ENCODE results near the gene GNA14.
"Not testable (repeated sequence)": the region's sequence is repeated elsewhere in the genome, so short reads cannot be mapped to it uniquely, and the experiment has no call there.

GNA14 gene

DNA sequence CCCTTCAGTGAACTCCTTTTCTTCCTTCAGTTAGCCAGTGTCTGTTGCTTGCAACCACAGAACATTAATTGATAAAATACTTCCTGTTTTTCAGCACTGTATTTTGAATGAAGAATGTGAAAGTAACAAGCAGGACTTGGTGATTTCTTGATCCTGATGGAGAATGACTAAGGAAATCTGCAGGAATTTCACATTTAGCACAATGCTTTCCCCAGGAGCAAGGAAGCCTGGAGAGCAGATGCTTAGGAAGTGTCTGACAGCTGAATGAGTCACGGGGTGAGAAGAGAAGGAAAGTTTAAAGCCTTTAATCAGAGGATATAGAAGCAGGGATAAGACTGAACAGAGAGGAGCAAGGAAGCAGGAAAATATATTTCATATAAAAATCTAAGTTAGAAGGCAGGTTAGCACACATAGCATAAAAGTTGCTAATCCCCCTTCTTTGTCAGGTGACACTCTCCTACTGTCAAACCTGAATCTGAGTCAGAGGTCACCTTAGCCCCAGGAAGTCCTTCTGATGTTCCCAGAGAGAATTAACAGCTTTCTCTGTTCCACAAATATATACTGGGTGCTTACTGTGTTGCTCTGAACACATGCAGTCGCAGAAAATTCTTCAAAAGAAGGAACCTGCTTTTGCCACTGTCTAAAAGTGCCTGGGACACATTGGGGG, 59.7 kb downstream of the GNA14 start:
- DNase-seq (ENCODE audit: low read depth), result peak; percentile 94

DNA sequence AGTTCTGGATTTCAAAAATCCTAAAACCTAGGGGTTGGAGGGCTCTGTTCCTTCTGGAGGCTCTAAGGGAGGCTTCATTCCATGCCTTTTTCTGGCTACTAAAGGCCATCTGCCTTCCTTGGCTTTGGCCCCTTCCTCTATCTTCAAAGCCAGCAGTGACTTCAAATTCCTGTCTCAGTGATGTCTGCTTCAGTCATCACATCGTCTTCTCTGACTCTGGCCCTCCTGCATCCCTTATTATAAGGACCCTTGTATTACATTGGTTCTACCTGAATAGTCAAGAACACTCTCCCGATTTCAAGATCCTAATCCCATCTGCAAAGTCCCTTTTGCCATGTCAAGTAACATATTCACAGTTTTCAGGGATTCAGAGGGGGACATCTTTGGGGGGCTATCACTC, 60.3 kb downstream of the GNA14 start:
- DNase-seq (ENCODE audit: low read depth), result no peak

DNA sequence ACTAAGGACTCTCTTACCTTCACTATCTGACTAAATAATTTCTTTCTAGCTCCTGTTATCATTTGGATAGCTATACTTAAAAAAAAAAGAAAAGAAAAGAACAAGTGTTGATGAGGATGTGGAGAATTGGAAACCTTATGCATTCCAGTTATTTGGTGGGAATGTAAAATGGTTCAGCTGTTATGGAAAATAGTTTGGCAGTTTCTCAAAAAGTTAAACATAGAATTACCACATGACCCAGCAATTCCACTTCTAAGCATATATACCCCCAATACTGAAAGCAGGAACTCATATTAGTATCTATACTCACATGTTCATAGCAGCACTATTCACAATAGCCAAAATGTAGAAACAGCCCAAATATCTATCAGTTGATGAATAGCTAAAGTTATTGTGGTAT, 61.1 kb downstream of the GNA14 start:
- DNase-seq (ENCODE audit: low read depth), result no peak

DNA sequence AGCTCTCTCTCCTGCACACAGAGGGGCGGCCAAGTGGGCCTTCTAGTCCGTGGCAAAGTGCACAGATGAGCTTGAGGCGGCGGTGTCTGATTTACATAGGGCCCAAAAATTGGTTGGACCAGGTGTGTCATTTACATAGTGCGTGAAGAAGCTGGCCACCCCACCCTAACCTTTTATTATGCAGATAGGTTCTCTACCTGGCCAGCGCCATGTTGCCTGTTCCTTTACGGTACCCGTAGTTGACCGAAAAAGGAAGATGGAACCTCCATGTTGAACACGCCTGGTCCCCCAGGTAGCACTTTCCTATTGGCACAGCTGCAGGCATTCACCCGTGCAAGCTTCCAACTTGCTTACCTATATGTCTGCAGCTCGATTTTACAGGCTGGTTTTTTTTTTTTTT, 61.5 kb downstream of the GNA14 start:
- no peak for DNase-seq (ENCODE audit: low read depth)

DNA sequence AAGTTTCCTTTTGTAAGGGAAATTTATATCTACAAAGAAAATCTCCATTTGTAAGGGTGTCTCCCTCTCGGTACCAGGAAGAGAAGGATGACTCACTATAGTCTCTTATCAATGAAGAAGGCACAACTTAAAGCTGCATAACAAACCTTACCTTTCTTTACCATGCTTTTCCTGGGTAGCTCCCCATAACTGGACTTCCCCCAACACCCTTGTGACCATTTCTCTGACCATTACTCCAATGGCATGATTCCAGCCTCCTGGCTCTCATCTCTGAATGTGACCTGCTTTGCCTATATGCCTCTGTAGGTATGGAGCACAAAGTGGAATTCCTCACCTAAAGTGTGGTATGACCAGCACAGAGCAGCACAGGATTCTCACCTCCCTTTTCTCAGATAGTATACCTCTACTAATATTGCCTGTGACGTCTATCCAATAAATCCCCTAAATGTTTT, 62.8 kb downstream of the GNA14 start:
- peak; percentile 25 for DNase-seq (ENCODE audit: low read depth)

DNA sequence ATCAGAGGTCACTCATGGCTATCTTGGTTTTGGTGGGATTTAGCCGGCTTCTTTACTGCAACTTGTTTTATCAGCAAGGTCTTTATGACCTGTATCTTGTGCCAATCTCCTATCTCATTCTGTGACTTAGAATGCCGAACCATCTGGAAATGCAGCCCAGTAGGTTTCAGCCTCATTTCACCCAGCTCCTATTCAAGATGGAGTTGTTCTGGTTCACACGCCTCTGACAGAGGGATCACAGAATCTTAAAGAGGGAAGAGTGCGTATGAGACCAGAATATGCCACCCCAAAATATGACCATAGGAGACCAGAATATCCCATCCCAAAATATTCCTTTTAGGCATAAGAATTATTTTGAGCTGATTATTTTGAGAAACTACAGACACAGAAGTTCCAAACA, 63.2 kb downstream of the GNA14 start:
- DNase-seq (ENCODE audit: low read depth), result not testable (repeated sequence)

DNA sequence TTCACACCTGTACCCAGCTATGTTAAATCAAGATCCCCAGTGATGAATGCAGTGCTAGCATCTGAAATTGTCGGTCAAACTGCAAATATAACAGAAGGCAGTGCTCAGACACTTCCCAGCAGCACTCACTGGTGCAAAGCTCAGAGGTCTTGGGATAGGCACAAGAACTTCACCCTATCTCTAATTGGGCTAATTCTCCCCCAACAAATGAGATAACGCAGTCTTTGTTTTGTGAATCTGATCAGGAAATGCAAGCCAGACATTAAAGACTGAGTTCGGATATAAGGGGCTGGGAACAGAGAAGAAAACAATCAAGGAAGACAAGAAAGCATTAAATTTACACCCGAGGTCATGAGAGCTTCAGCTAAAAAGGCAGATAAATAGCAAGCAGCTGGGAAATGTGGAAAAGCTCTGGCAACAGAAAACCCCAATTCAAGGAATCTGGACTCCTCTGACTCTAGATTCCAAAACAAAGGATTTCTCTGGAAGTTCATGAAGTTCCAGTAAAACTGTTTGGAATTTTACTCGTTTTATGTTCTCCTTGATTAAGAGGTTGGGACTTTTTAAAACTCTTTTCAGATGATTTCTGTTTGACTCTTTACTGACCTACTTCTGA, 65.1 kb downstream of the GNA14 start:
- DNase-seq (ENCODE audit: low read depth), result no peak

DNA sequence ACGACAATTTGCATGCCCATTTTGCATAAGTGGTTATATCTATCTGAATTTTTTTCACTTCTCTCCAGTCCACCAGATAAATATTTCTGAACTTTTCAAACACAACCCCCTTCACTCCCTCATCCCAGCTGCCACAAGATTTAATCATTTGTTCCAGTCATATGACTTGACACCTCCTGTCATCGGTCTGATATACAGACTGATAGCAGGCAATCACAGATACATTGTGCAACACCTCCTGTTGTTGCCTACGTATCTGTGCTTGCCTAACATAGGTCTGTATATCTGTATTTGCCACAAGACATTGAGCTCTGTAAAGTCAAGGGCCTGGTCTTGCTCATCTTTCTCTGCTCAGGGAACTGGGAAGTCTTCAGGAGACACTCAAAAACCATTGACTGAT, 65.6 kb downstream of the GNA14 start:
- DNase-seq (ENCODE audit: low read depth), result no peak

DNA sequence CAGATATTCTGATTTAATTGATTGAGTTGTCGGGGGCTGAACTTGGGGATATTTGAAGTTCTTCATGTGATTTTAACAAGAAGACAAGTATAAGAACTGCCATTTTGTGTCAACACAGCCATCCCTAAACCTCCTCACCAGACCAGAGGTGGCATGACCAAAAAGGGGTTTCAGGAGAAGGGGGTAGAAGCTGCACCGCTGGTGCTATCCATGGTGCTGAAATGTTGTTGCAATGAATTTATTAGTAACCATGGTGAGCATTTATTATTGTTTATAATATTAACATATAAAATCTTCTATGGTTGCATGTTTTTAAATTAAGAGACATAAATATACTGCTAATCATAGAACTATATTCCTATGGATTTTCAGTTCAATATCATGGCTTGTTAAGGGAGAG, 72.3 kb downstream of the GNA14 start:
- peak; percentile 48 for DNase-seq (ENCODE audit: low read depth)

DNA sequence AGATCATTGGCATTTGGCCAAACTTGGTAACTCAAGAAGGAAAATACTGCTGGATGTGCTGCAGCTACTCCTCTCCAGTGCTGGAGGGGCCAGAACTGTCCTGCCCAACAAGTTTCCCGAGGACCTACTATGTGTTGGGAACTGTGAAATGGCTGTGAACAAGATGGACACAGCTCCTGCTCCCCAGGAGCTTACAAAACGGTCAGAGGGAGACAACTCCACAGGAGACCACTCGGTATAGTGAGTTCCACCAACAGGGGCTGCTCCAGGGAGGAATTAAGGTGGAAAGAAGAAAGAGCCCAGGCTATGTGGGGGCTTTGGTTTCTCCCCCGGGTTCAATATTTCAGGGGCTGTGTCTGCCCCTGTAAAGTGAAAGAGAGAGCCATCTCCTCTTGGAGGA, 78.8 kb downstream of the GNA14 start:
- DNase-seq (ENCODE audit: low read depth), result no peak

DNA sequence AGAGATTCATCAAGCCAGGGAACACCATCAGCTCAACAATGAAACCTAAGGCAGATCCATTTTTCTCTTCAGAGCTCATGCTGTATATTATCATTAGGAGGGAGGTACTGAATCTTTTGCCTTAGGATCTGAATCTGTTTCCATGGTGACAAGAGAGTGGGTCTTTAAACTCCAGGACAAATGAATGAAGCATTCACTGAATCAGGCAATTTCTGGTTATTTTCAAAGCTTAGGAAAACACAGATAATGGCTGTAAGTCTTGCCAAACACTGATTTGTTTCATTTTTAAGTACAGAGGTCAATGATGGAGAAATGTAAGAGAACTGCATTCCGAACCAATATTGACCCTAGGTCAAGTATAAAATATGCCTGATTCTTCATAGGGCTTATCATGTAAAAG, 84.9 kb downstream of the GNA14 start:
- DNase-seq (ENCODE audit: low read depth), result no peak

DNA sequence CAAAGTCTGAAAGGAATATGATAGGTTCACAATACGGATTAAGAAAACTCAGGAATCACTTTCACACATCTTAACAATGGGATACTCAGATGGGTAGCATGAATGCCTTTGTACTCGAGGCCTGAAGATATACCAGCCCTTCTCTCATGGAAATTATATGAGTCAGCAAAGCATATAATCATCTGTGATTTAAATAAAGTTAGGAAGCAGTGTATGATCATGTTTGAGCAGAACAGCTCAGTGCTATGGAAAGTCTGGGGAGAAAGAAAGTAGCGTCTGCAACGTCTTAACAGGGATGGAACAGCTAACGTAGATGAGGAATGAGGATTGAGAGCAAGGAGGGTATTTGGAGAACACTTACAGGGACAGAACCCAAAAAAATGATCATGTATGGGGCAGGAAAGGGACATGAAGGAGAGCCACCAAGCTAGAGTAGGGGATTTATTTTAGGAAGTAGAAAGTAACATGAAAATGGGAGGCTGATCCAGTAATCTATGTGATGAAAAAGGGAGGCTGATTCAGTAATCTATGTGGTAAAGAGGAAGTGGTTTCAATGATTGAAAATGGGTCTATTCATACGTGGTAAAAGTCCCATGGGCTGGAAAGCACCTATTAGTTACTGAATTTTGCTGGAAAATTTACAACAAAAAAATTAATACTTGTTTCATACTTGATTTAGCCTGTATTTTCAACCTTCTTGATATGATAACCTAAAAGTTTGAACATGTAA, 85.9 kb downstream of the GNA14 start:
- DNase-seq (ENCODE audit: low read depth), result no peak

DNA sequence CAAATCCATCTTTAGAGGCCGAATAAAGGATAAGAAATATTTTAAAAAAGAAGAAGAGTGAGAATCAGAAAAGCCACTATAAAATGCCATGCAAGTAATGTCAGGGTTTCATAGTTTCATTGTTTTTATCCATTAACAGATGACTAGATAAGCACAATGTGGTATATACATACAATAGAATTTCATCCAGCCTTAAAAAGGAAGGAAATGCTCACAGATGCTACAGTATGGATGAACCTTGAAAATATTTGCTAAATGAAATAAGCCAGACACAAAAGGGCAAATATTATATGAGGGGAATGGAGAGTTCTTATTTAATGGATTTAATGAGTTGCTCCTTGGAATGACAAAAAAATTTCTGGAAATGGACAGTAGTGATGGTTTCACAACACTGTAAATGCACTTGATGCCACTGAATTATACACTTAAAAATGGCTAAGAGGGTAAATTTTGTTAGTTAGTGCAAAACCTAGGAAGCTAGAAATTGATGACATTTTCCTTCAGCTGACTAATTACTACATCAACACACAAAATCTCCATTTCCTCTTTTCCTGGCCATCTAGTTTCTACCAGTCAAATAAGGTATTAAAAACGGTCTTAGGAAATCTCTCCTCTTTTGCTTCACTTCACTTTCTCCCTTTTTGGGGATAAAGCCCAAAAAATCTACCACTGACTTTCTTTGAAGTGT, 86.6 kb downstream of the GNA14 start:
- no peak for DNase-seq (ENCODE audit: low read depth)

DNA sequence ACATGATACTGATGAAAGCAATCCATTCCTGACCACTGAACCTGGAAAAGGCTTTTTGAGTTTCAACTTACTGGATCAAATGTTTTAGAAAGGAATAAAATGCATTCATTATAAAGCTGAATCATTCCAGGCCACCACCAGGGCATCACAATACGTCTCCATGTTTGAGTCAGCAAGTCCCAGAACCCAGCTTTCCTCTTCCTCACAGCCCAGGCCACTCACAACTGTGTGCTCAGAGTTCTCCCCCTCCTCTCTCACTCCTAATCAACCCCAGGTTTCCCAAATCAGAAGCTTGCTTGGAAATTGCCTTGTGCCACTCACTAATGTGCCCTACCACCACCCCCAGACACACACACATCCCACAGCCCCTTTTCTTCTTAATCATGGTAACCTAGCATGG, 91.7 kb downstream of the GNA14 start:
- peak; percentile 11 for DNase-seq (ENCODE audit: low read depth)

DNA sequence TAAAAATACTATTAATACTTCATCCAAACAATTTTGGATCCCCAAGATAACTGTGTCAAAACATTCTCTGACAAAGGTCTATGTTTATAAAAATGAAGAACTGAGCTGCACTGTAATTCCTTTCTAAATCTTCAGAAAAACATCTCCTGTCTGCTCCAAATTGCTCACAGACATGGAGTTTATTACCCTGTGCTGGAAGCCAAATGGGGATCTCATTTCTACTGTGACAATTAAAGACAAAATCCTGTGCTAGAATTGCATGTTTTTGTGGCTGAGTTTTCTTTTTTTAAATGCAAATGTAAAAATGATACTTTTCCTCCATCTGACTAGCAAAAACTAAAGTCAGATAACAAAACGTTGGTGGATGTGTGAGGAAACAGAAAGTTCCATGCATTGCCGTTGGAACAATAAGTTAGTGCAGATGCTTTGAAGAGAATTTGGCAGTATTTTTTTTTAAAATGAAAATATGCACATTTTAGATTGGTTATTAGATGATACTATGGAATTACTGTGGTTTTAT, 93.5 kb downstream of the GNA14 start:
- no peak for DNase-seq (ENCODE audit: low read depth)

DNA sequence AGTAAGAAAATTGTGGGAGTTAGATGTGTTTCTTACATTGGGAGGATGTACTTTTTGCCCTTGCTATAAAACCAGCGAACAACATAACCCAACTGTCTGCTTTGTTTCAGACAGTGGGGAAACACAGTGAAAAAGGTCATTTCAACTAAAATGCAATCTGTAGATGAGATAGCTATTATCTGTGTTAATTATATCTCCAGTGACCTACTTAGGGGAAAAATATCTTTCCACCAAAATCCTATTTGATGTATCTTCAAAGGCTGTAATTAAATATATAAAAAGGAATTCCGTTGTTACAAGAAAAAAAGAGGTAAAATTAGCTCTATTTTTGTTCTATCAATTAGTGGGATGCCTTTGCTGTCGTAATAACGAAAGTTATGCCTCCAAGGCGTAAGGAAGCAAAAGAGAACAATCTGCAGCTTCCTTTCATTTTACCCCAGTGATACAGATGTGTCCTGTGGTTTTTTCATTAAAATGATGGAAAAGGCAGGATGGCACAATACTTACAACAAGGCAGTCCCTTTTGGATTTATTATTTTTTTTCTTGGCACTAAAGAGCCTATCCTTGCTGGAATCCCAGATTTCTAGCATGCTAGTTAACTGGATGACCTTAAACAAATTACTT, 100.9 kb downstream of the GNA14 start:
- no peak for DNase-seq (ENCODE audit: low read depth)

DNA sequence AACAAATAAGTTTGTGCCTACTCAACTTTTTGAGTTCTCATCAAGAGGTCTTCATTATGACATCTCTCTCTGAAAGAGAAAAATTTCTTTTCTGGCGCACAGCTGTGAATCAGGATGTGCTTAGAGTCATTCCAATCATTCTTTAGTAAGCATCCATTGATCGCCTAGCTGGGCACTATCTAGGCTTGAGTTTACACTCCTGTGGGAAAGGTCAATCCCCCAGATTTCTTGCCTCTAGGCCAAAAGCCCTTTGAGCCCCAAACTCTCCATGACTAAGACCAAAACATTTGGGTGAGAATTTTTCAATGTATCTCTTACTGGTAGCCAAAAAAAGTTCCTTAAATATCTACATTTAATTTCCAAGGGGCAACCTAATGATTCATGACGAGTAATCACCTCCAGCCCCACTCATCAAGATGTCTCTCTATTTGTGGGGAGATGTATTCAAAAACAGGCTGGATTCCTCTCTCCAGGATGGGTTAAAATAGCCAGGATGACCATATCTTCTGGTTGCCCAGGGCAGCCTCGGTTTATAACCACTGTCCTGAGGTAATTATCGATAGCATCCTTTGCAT, 101.7 kb downstream of the GNA14 start:
- DNase-seq (ENCODE audit: low read depth), result peak; percentile 54

DNA sequence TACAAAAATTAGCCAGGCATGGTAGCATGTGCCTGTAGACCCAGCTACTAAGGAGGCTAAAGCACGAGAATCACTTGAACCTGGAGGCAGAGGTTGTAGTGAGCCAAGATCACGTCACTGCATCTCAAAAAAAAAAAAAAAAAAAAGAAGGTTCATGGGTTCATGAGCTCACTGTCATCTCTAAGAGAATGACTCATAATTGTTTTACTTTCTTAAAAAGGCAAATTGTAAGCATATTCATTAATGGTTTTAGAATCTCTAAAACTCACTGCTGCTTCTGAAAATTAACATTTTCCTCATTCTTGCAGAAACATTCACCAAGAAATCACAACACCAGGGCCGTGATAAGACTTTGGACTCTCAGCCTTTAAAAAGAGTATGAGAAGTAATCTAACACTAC, 103.6 kb downstream of the GNA14 start:
- peak; percentile 56 for DNase-seq (ENCODE audit: low read depth)

DNA sequence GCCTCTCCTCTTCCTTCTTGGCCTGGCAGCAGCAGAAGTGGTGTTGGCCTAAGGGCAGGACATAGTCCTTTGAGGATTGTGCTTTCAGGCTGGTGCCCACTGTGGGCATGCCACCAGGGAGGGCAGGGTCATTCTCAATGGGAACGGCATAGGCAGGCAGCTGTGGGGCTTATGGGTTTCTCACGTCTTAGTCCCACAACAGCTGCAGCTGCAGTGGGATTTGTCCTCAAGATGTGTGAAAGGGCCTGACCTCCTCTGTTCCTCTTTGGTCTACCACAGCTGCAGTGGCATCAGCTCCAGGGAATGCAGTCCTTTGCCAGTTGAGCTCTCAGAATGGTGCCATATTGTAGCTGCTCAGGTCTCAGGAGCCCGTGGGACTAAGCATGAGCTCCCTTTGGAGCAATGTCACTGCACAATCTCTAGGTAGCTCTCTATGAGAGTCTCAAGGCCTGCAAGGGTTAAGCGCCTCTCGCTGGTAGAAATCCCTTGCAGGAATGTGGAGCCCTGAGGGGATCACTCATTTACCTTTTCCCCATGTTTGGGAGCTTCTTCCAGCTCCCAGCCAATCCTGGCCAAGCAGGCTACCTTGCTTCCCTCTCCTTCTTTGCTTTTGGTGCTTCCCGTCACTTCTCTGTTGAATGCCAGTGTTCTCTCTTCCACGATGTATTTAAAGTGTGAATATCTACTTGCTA, 104.8 kb downstream of the GNA14 start:
- DNase-seq (ENCODE audit: low read depth), result no peak

DNA sequence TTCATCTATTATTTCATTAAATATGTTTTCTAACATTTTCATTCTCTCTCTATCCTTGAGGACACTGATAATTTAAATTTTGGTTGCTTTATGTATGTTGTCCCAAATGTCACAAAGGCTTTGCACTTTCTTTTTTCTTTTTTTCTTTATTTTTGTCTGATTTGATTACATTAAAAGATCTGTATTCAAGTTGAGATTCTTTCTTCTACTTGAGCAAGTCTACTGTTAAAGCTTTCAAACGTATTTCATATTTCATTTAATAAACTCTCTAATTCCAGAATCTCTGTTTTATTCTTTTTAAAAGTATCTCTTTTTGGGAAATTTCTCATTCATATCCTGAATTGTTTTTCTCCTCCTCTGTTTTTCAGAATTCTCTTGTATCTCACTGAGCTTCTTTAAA, 106.5 kb downstream of the GNA14 start:
- DNase-seq (ENCODE audit: low read depth), result no peak

DNA sequence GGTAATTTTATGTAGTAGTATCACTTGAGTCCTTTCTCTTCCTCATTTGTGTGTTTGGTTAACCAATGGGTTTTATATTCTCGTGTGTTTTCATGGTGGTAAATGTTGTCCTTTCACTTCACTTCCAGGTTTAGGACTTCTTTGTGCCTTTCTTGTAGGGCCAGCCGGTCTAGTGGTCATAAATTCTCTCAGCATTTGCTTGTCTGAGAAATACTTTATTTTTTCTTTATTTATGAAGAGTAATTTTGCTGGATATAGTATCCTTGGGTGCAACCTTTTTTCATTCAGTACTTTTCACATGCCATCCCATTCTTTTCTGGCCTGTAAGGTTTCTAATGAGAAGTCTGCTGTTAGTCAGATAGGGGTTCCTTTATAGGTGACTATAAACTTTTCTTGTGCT, 107.1 kb downstream of the GNA14 start:
- DNase-seq (ENCODE audit: low read depth), result no peak

All from ELR (cell line).